Neuronal stem cell (in vitro differentiated cells): Measurements from ENCODE around the gene SV2C.

Source experiments
- DNase-seq: peaks from one replicate; pipeline ENCODE4 v3.0.0-alpha.2; 2013; ENCODE audit warnings: low spot score
- H2AFZ ChIP-seq: one replicate; pipeline ENCODE4 v1.6.1; 2013; ENCODE audit warnings: mild to moderate bottlenecking, low read length, inconsistent platforms
- H2AK5ac ChIP-seq: 2 replicates; pipeline ENCODE4 v1.6.1; 2013; ENCODE audit warnings: low read depth, mild to moderate bottlenecking, inconsistent platforms, low read length, moderate library complexity, mixed read lengths
- H2BK120ac ChIP-seq: 2 replicates; pipeline ENCODE4 v1.6.1; 2013; ENCODE audit warnings: low read depth, mild to moderate bottlenecking, inconsistent platforms, low read length, moderate library complexity, mixed read lengths
- H2BK12ac ChIP-seq: one replicate; pipeline ENCODE4 v1.6.1; 2013; ENCODE audit warnings: low read length, inconsistent platforms
- H2BK15ac ChIP-seq: 2 replicates; pipeline ENCODE4 v1.6.1; 2013; ENCODE audit warnings: mild to moderate bottlenecking, low read length, inconsistent platforms, mixed read lengths
- H2BK5ac ChIP-seq: one replicate; pipeline ENCODE4 v1.6.1; 2013; ENCODE audit warnings: inconsistent platforms, mild to moderate bottlenecking, low read length, moderate library complexity
- H3K14ac ChIP-seq: one replicate; pipeline ENCODE4 v1.6.1; 2013; ENCODE audit warnings: low read length, inconsistent platforms
- H3K18ac ChIP-seq: 2 replicates; pipeline ENCODE4 v1.6.1; 2013; ENCODE audit warnings: low read length, inconsistent platforms
- H3K23ac ChIP-seq: 2 replicates; pipeline ENCODE4 v1.6.1; 2013; ENCODE audit warnings: low read depth, mild to moderate bottlenecking, mixed read lengths, low read length, inconsistent platforms; ENCODE audit not compliant: poor library complexity
- H3K27ac ChIP-seq: replicated peaks from 3 replicates; pipeline ENCODE4 v1.5.1; 2013; ENCODE audit warnings: low read length, inconsistent platforms
- H3K27me3 ChIP-seq, 3 experiments: 2 replicates each; pipeline ENCODE4 v1.6.1; 2013; ENCODE audit warnings: low read length in 3 of 3, mild to moderate bottlenecking in 2 of 3, inconsistent platforms in 1 of 3, low read depth in 1 of 3, mixed read lengths in 1 of 3, moderate library complexity in 1 of 3; ENCODE audit not compliant: control insufficient read depth in 3 of 3, insufficient read depth in 3 of 3
- H3K36me3 ChIP-seq, 2 donors: replicated peaks in 1 of 2; 2 replicates each; pipeline ENCODE4 v1.6.1; 2013; ENCODE audit warnings: low read length in 2 of 2; ENCODE audit not compliant: control insufficient read depth in 2 of 2, insufficient read depth in 2 of 2
- H3K4ac ChIP-seq: 2 replicates; pipeline ENCODE4 v1.6.1; 2013; ENCODE audit warnings: inconsistent platforms, mild to moderate bottlenecking, low read length, moderate library complexity
- H3K4me1 ChIP-seq, 2 donors: 1 replicate in 1 of 2; 2 replicates in 1 of 2; pipeline ENCODE4 v1.6.1; 2013; ENCODE audit warnings: low read length in 2 of 2, low read depth in 1 of 2; ENCODE audit not compliant: control insufficient read depth in 2 of 2, insufficient read depth in 1 of 2
- H3K4me2 ChIP-seq: one replicate; pipeline ENCODE4 v1.6.1; 2013; ENCODE audit warnings: mild to moderate bottlenecking, low read length, inconsistent platforms; ENCODE audit not compliant: insufficient read depth, poor library complexity, severe bottlenecking
- H3K4me3 ChIP-seq, 2 donors: 2 replicates each; pipeline ENCODE4 v1.5.1; 2013; ENCODE audit warnings: low read length in 2 of 2, mild to moderate bottlenecking in 2 of 2, inconsistent platforms in 1 of 2, moderate library complexity in 1 of 2
- H3K79me1 ChIP-seq: one replicate; pipeline ENCODE4 v1.6.1; 2013; ENCODE audit warnings: low read depth, mild to moderate bottlenecking, inconsistent platforms, low read length, moderate library complexity
- H3K9ac ChIP-seq: one replicate; pipeline ENCODE4 v1.6.1; 2013; ENCODE audit warnings: mild to moderate bottlenecking, low read depth, low read length, inconsistent platforms; ENCODE audit not compliant: poor library complexity
- H3K9me3 ChIP-seq, 2 donors: replicated peaks in 1 of 2; 2 replicates each; pipeline versions ENCODE3 to v1.6.1; 2013; ENCODE audit warnings: low read length in 2 of 2, mild to moderate bottlenecking in 2 of 2, inconsistent platforms in 1 of 2, low read depth in 1 of 2, mixed read lengths in 1 of 2, moderate library complexity in 1 of 2; ENCODE audit not compliant: control insufficient read depth in 2 of 2, insufficient read depth in 1 of 2
- H4K8ac ChIP-seq: one replicate; pipeline ENCODE4 v1.6.1; 2013; ENCODE audit warnings: low read depth, mild to moderate bottlenecking, inconsistent platforms, low read length, moderate library complexity
- H4K91ac ChIP-seq: one replicate; pipeline ENCODE4 v1.6.1; 2013; ENCODE audit warnings: low read length, low read depth, mild to moderate bottlenecking, inconsistent platforms; ENCODE audit not compliant: poor library complexity
- WGBS, 2 donors: extraction: QIAGEN DNeasy Blood & Tissue Kit; methylation state at CpG; one replicate each; pipeline ENCODE4 v1.1.7; 2013; ENCODE audit warnings: missing lambda C conversion rate in 2 of 2, mixed read lengths in 1 of 2; ENCODE audit not compliant: insufficient read length in 2 of 2, insufficient replicate concordance in 1 of 2; ENCODE audit errors: extremely low coverage in 2 of 2; 5-methylcytosine and 5-hydroxymethylcytosine counted together

SV2C gene

DNA sequence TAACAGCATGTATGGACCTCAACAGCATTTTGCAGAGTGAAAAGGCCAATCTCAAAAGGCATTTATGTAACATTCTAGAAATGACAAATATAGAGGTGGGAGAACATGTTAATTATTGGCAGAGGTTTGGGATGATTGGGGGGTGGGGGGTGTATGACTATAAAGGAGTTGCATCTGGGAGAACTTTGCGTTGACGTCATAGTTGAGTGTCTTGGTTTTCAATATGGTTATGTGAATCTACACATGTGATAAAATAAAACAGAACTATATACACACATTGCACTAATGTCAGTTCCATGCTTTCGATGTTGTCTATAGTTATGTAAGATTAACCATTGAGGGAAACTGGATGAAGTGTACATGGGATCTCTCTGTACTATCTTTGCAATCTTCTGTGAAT, 139.1 kb downstream of the SV2C start:
- Histone ChIP-seq H2AK5ac (no peak overlapping the region), H3K27me3 (no peaks in the 10 kb centered on the region), H4K91ac (no peak overlapping the region), H3K4ac (no peak overlapping the region), H3K4me2 (no peak overlapping the region), H2AFZ (no peak overlapping the region), H3K9ac (no peak overlapping the region), H3K14ac (no peak overlapping the region), H3K4me3 (no peak overlapping the region), H2BK15ac (no peak overlapping the region), H3K4me1 (peaks cover 0 to 9% of the 10 kb centered on the region in 2 donors), H3K9me3 (no peaks in the 10 kb centered on the region), H2BK5ac (no peak overlapping the region), H3K23ac (no peak overlapping the region), H2BK12ac (no peak overlapping the region), H3K27ac (no peak overlapping the region), H4K8ac (no peak overlapping the region), H3K18ac (no peak overlapping the region), H2BK120ac (no peak overlapping the region), H3K36me3 (no peaks in the 10 kb centered on the region), H3K79me1 (no peaks in the 10 kb centered on the region)
- DNase-seq, result no peak
- no CpG with 5 or more reads among the region's 3 CpGs for WGBS, 2 donors

DNA sequence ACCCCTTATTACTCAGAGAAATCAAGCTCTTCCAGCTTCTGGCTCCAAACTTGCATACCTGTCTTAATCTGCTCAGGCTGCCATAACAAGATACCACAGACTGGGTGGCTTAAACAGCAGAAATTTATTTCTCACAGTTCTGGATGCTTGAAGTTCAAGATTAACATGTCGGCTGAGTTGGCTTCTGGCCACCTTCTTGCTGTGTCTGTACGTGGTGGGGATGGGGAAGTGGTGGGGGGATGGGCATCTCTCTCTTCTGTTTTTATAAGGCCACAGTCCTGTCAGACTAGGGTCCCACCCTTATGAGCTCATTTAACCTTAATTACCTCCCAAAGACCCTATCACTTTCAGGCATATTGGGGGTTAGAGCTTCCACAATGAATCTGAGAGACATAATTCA, 140.5 kb downstream of the SV2C start:
- H3K4ac ChIP-seq, result no peak overlapping the region
- no peak overlapping the region for H4K91ac ChIP-seq
- no peak overlapping the region for H2AFZ ChIP-seq
- no peak for DNase-seq
- H3K79me1 ChIP-seq, result no peaks in the 10 kb centered on the region
- no CpG with 5 or more reads among the region's 2 CpGs for WGBS, 2 donors
- no peak overlapping the region for H2BK120ac ChIP-seq
- no peak overlapping the region for H2BK12ac ChIP-seq
- H4K8ac ChIP-seq, result no peak overlapping the region
- H3K4me2 ChIP-seq, result no peak overlapping the region
- peaks cover 0 to 11% of the 10 kb centered on the region in 2 donors for H3K4me1 ChIP-seq
- no peak overlapping the region for H3K4me3 ChIP-seq
- no peak overlapping the region for H3K18ac ChIP-seq
- H3K27me3 ChIP-seq, result no peaks in the 10 kb centered on the region
- H3K9ac ChIP-seq, result no peak overlapping the region
- H3K27ac ChIP-seq, result no peak overlapping the region
- no peaks in the 10 kb centered on the region for H3K9me3 ChIP-seq
- H2BK5ac ChIP-seq, result no peak overlapping the region
- H3K36me3 ChIP-seq, result no peaks in the 10 kb centered on the region
- H3K23ac ChIP-seq, result no peak overlapping the region
- no peak overlapping the region for H2BK15ac ChIP-seq
- H2AK5ac ChIP-seq, result no peak overlapping the region
- H3K14ac ChIP-seq, result no peak overlapping the region

DNA sequence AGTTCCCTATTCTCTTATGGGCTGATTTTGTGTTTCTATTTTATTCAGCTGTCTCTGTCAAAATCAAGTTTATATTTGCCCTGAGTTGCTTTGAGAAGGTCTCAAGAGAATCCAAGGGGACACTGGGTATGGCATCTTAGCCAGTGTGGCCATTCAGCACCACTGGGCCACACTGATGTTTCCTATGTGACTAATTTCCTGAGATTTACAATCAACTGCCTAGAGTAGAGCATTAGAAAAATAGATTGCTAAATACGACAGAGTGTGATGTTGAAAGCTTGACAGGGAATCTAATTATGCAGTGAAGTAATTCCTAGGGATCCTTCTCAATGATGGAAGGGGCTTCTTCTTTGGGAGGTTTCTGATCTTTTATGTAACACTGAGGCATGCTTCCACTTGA, 141.7 kb downstream of the SV2C start:
- no peak overlapping the region for H3K4ac ChIP-seq
- H4K8ac ChIP-seq, result no peak overlapping the region
- H2BK5ac ChIP-seq, result no peak overlapping the region
- no peak overlapping the region for H3K9ac ChIP-seq
- no peak overlapping the region for H3K4me2 ChIP-seq
- peaks cover 0 to 6% of the 10 kb centered on the region in 2 donors for H3K4me1 ChIP-seq
- no peaks in the 10 kb centered on the region for H3K36me3 ChIP-seq
- no peak overlapping the region for H2BK120ac ChIP-seq
- no peak overlapping the region for H2AFZ ChIP-seq
- H3K79me1 ChIP-seq, result no peaks in the 10 kb centered on the region
- H3K14ac ChIP-seq, result no peak overlapping the region
- H4K91ac ChIP-seq, result no peak overlapping the region
- no peak overlapping the region for H3K23ac ChIP-seq
- H3K4me3 ChIP-seq, result no peak overlapping the region
- no peaks in the 10 kb centered on the region for H3K27me3 ChIP-seq
- no peak for DNase-seq
- H3K18ac ChIP-seq, result no peak overlapping the region
- no peak overlapping the region for H3K27ac ChIP-seq
- H2BK15ac ChIP-seq, result no peak overlapping the region
- no peaks in the 10 kb centered on the region for H3K9me3 ChIP-seq
- no peak overlapping the region for H2AK5ac ChIP-seq
- no CpG with 5 or more reads among the region's 1 CpG for WGBS, 2 donors
- no peak overlapping the region for H2BK12ac ChIP-seq

DNA sequence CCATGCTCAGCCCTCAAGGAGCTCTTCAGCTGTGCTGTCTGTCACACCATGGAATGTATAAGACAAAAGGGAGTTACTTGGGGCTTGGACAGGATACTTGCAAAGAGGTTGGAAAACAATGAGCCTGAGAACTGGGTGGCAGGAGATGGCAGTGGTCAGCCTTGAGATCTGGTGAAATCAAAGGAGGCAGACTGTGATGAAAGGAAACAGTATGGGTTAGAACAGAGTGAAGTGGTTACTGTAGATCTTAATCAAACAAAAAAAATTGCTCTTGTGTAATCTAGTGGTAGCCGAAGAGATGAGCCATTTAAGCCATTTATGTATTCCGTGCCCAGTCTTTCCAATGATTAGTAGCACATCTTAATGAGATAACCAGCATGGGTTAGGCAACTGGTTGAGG, 142.2 kb downstream of the SV2C start:
- H3K4me1 ChIP-seq, result peaks cover 0 to 6% of the 10 kb centered on the region in 2 donors
- no peak overlapping the region for H2BK120ac ChIP-seq
- no peak overlapping the region for H2BK15ac ChIP-seq
- H3K36me3 ChIP-seq, result no peaks in the 10 kb centered on the region
- H2AK5ac ChIP-seq, result no peak overlapping the region
- no peak overlapping the region for H2BK12ac ChIP-seq
- no CpG with 5 or more reads among the region's 2 CpGs for WGBS, 2 donors
- no peak overlapping the region for H4K8ac ChIP-seq
- no peak overlapping the region for H3K4me3 ChIP-seq
- no peak overlapping the region for H3K4me2 ChIP-seq
- no peak overlapping the region for H3K27ac ChIP-seq
- no peak overlapping the region for H2AFZ ChIP-seq
- H3K18ac ChIP-seq, result no peak overlapping the region
- no peak overlapping the region for H2BK5ac ChIP-seq
- no peaks in the 10 kb centered on the region for H3K79me1 ChIP-seq
- H3K9ac ChIP-seq, result no peak overlapping the region
- no peak overlapping the region for H3K14ac ChIP-seq
- no peaks in the 10 kb centered on the region for H3K27me3 ChIP-seq
- no peak overlapping the region for H3K23ac ChIP-seq
- DNase-seq, result no peak
- no peaks in the 10 kb centered on the region for H3K9me3 ChIP-seq
- no peak overlapping the region for H4K91ac ChIP-seq
- no peak overlapping the region for H3K4ac ChIP-seq
